HG02623 (cell line): ENCODE data around the gene NAALADL2.
"Not testable (repeated sequence)": the region's sequence is repeated elsewhere in the genome, so short reads cannot be mapped to it uniquely, and the experiment has no call there.

Source experiments
- ATAC-seq: cut with Tn5 transposase; IDR thresholded peaks from one replicate; pipeline ENCODE4 v1.9.1; 2021; ENCODE audit warnings: moderate library complexity; ENCODE audit not compliant: unreplicated experiment

The NAALADL2 gene

GRCh38 chr3:175066617-175067415 lies 207.7 kb downstream of the NAALADL2 start:
- ATAC-seq = no peak

- no peak for ATAC-seq
These were observed 209.5 kb downstream of the NAALADL2 start for GRCh38 chr3:175068587-175068986.

- no peak for ATAC-seq
These were observed 211.8 kb downstream of the NAALADL2 start for GRCh38 chr3:175070946-175071345.

- no peak for ATAC-seq
These were observed 214.2 kb downstream of the NAALADL2 start for GRCh38 chr3:175073219-175073905.

- no peak for ATAC-seq
These were observed 216.1 kb downstream of the NAALADL2 start for GRCh38 chr3:175075269-175075668.

- ATAC-seq = no peak
These were observed 218.1 kb downstream of the NAALADL2 start for GRCh38 chr3:175077216-175077615.

- ATAC-seq = no peak
These were observed 223.5 kb downstream of the NAALADL2 start for GRCh38 chr3:175082631-175083030.

- ATAC-seq = not testable (repeated sequence)
These were observed 228.0 kb downstream of the NAALADL2 start for GRCh38 chr3:175087128-175087527.

GRCh38 chr3:175088766-175089380 lies 229.7 kb downstream of the NAALADL2 start:
- ATAC-seq = no peak

- no peak for ATAC-seq
These were observed 232.4 kb downstream of the NAALADL2 start for GRCh38 chr3:175091426-175092114.

GRCh38 chr3:175093748-175094147 lies 234.6 kb downstream of the NAALADL2 start:
- no peak for ATAC-seq

GRCh38 chr3:175094344-175094743 lies 235.2 kb downstream of the NAALADL2 start:
- no peak for ATAC-seq

- no peak for ATAC-seq
These were observed 239.5 kb downstream of the NAALADL2 start for GRCh38 chr3:175098644-175099043.

- ATAC-seq = no peak
These were observed 243.0 kb downstream of the NAALADL2 start for GRCh38 chr3:175102161-175102560.

GRCh38 chr3:175103298-175103697 lies 244.2 kb downstream of the NAALADL2 start:
- no peak for ATAC-seq

GRCh38 chr3:175105066-175105465 lies 245.9 kb downstream of the NAALADL2 start:
- no peak for ATAC-seq

- ATAC-seq = no peak
These were observed 248.1 kb downstream of the NAALADL2 start for GRCh38 chr3:175107231-175107630.

- no peak for ATAC-seq
These were observed 248.9 kb downstream of the NAALADL2 start for GRCh38 chr3:175107995-175108394.

- no peak for ATAC-seq
These were observed 249.5 kb downstream of the NAALADL2 start for GRCh38 chr3:175108613-175109151.

GRCh38 chr3:175111036-175111435 lies 251.9 kb downstream of the NAALADL2 start:
- no peak for ATAC-seq

GRCh38 chr3:175118382-175118941 lies 259.3 kb downstream of the NAALADL2 start:
- no peak for ATAC-seq
